Mesothelial cell of epicardium (in vitro differentiated cells): ENCODE results near the gene CDNF. TPM values are rescaled to one million over a fixed set of nuclear protein-coding genes. Genes with fewer than 3 reads are reported as not detected.

Experiments used
- DNase-seq, 2 experiments: peaks; one replicate each; pipeline ENCODE4 v3.0.0; 2021; ENCODE audit warnings: low spot score in 2 of 2; ENCODE audit not compliant: unreplicated experiment in 2 of 2
- H3K27ac Mint-ChIP-seq: 2 replicates; pipeline ENCODE4 v1.8.0; 2021; ENCODE audit warnings: mixed read lengths
- H3K27me3 Mint-ChIP-seq: 2 replicates; pipeline ENCODE4 v1.8.0; 2021; ENCODE audit warnings: low read depth, mixed read lengths
- H3K36me3 Mint-ChIP-seq: 2 replicates; pipeline ENCODE4 v1.8.0; 2021; ENCODE audit warnings: mixed read lengths
- H3K4me1 Mint-ChIP-seq: 2 replicates; pipeline ENCODE4 v1.8.0; 2021; ENCODE audit warnings: mixed read lengths
- H3K4me3 Mint-ChIP-seq: 2 replicates; pipeline ENCODE4 v1.8.0; 2021; ENCODE audit warnings: mild to moderate bottlenecking, moderate library complexity, mixed read lengths
- H3K9me3 Mint-ChIP-seq: 2 replicates; pipeline ENCODE4 v1.8.0; 2021; ENCODE audit warnings: mixed read lengths
- total RNA-seq: library from RNA; stranded (reverse); gene quantifications from 3 replicates; pipeline ENCODE4 v1.2.1, GENCODE V29; 2021
- TF ChIP-seq, protein P1 (sequence below): fragments of 200-600 bp; sonication (generic); IDR thresholded peaks from one replicate; pipeline ENCODE4 v1.5.0; 2021; ENCODE audit warnings: antibody characterized with exemption; ENCODE audit not compliant: unreplicated experiment

The CDNF gene
- total RNA-seq, 1 donor from 2014 or later = 1.7 TPM

DNA sequence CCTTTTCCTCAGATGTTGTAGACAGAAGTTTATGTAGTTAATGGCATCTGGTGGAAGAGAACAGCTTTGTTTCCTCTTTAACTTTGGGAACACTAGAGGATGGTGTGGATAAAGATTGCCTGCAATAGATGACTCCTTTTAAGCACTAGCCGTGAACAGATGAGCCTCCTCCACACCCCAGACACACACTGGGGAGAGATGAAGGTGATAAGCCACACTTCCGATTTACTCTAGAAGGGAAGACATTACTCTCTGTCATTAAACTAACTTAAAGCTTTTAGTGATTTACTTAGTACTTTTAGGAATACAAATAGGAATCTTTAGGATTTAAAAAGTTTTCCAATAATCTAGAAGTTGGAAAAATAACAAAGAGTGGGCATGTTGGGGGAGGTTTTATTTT lies 7.1 kb upstream of the CDNF start:
- Mint-ChIP-seq H3K9me3 (no peaks in the 10 kb centered on the region), H3K4me1 (peaks cover 3% of the 10 kb centered on the region), H3K27ac (no peak overlapping the region), H3K4me3 (no peak overlapping the region), H3K36me3 (peaks cover 32% of the 10 kb centered on the region), H3K27me3 (no peaks in the 10 kb centered on the region)
- no peak for DNase-seq
- TF ChIP-seq, protein P1, sequence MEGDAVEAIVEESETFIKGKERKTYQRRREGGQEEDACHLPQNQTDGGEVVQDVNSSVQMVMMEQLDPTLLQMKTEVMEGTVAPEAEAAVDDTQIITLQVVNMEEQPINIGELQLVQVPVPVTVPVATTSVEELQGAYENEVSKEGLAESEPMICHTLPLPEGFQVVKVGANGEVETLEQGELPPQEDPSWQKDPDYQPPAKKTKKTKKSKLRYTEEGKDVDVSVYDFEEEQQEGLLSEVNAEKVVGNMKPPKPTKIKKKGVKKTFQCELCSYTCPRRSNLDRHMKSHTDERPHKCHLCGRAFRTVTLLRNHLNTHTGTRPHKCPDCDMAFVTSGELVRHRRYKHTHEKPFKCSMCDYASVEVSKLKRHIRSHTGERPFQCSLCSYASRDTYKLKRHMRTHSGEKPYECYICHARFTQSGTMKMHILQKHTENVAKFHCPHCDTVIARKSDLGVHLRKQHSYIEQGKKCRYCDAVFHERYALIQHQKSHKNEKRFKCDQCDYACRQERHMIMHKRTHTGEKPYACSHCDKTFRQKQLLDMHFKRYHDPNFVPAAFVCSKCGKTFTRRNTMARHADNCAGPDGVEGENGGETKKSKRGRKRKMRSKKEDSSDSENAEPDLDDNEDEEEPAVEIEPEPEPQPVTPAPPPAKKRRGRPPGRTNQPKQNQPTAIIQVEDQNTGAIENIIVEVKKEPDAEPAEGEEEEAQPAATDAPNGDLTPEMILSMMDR = no peak

DNA sequence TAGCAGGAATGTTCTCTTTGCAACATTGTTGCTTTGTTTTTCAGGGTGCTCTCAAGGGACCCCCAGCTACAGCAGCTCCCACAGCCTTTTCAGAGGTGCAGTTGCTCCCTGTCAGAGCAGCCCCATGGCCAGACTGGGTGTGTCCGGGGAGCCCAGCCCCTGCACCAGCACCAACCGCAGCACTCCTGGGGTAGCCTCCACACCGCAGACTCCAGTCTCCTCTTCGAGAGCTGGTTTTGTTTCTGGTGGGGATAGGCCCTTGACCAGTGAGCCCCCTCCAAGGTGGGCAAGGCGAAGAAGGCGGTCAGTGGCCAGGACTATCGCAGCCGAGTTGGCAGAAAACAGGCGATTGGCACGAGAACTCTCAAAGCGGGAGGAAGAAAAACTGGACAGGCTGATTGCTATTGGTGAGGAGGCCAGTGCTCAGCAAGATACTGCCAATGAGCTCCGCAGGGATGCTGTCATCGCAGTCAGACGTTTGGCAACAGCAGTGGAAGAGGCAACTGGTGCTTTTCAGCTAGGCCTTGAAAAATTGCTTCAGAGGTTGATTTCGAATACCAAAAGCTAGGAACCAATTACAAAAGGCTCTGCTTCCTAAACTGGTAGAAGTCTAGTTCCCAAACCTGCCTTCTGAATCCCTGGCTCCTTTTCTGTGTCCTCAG lies 5.6 kb upstream of the CDNF start:
- no peak overlapping the region for H3K27ac Mint-ChIP-seq
- peaks cover 12% of the 10 kb centered on the region for H3K4me1 Mint-ChIP-seq
- no peaks in the 10 kb centered on the region for H3K27me3 Mint-ChIP-seq
- TF ChIP-seq, protein P1 = no peak
- H3K4me3 Mint-ChIP-seq = no peak overlapping the region
- peaks cover 32% of the 10 kb centered on the region for H3K36me3 Mint-ChIP-seq
- no peaks in the 10 kb centered on the region for H3K9me3 Mint-ChIP-seq
- DNase-seq = no peak

DNA sequence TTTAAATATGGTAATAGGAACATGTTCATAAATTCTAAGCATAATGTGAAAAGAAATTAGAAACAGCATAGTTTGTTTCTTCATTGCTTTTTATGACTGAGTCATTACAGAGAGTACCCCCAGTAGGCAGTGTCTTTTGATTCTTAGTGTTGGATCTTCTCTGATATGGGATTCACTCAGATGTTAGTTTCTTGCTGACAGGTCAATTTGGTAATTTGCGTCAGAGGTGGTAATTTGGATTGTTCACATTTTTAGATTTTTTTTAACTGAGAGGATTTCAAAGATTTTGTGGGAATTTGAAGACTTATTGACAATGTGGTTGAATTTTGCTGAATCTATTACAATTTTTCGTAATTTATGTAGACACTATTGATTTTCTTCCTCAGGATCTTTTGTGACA lies 2.3 kb upstream of the CDNF start:
- peaks cover 30% of the 10 kb centered on the region for H3K36me3 Mint-ChIP-seq

DNA sequence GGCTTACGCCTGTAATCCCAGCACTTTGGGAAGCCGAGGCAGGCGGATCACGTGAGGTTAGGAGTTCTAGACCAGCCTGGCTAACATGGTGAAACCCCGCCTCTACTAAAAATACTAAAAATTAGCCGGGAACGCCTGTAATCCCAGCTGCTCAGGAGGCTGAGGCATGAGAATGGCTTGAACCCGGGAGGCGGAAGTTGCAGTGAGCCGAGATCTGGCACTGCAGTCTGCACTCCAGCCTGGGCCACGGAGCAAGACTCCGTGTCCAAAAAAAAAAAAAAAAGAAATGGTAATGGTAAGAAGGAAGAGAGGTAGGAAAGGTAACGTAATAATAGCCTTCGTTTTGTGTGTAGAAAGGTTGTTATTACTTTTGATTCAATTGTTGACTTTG lies 1.5 kb upstream of the CDNF start:
- no peak for DNase-seq
- TF ChIP-seq, protein P1 = no peak
- Mint-ChIP-seq H3K4me3 (peak overlapping the region; percentile 92), H3K36me3 (peaks cover 24% of the 10 kb centered on the region), H3K4me1 (peaks cover 28% of the 10 kb centered on the region), H3K9me3 (no peaks in the 10 kb centered on the region), H3K27ac (peak overlapping the region; percentile 96), H3K27me3 (no peaks in the 10 kb centered on the region)

More for the DNA sequence above, 2.3 kb upstream of the CDNF start:
- Mint-ChIP-seq H3K9me3 (no peaks in the 10 kb centered on the region), H3K4me3 (peak overlapping the region; percentile 48), H3K4me1 (peaks cover 21% of the 10 kb centered on the region), H3K27ac (peak overlapping the region; percentile 45), H3K27me3 (no peaks in the 10 kb centered on the region)
- TF ChIP-seq, protein P1 = no peak
- no peak for DNase-seq

DNA sequence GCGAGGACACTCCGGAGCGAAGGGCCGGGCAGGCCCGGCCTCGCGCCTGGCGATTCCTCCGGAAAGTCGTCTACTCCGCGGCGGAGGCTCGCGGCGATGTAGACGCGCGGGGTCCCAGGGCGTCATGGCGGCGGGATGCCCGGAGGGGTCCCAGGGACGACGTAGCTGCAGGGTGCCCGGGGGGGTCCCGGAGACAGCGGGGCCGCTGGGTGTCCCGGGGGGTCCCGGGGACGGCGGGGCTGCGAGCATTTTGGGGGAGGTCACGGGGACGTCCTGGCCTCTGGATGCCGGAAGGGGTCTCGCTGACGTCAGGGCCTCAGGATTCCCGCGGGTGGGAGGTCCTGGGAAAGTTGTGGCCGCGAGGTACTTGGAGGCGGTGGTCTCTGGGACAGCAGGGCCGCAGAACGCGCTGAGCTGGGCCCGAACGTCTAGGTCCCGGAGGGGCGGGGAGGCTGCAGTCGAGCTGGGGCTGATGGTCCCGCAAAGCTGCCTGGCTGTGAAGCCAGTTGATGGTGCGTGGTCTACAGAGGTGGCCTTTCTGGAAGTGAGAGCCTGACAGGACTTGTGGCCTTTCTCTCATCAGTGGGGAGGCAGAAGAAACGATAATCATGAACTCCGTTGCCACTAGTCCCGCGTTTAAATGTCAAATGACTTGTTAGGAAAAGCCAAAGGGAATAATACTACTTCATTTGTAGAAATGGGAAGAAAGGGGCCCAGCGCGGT lies 906 bp upstream of the CDNF start:
- Mint-ChIP-seq H3K9me3 (no peaks in the 10 kb centered on the region), H3K36me3 (peaks cover 23% of the 10 kb centered on the region), H3K4me3 (peak overlapping the region; percentile 92), H3K27ac (peak overlapping the region; percentile 99), H3K4me1 (peaks cover 28% of the 10 kb centered on the region), H3K27me3 (no peaks in the 10 kb centered on the region)
- TF ChIP-seq, protein P1 = no peak
- DNase-seq = peak; percentile 43 to 73
